Measurements from ENCODE around the gene CRYBA2. TPM values are rescaled to one million over a fixed set of nuclear protein-coding genes. Genes with fewer than 3 reads are reported as not detected.

CRYBA2 gene
- total RNA-seq (2014; rRNA removed; shearing (Covaris generic)) = not detected in 2 replicates
- polyA plus RNA-seq (2015; cell fraction: cytosol; rRNA removed) = not detected in 2 replicates
- polyA plus RNA-seq (2015; cell fraction: nucleus; rRNA removed) = not detected in 2 replicates

GRCh38 chr2:218993345-218994315, at the start of gene CRYBA2:
CRYBA2 (minus strand) TSS chr2:218993422; CDS start chr2:218993176, 246 bp downstream.
- DNase-seq (ENCODE audit: low read depth, low spot score) = no peak
- in situ Hi-C loops (cut with HindIII; ENCODE audit: low pct_unique_long_range_greater_than_20kb, low sequenced_read_pairs) = no loop called here

- in situ Hi-C loops (cut with HindIII; ENCODE audit: low pct_unique_long_range_greater_than_20kb, low sequenced_read_pairs) = no loop called here
- DNase-seq (ENCODE audit: low read depth, low spot score) = no peak
Measured at GRCh38 chr2:219042750-219043149, 49.5 kb upstream of the CRYBA2 start.

GRCh38 chr2:219042157-219042556, 48.9 kb upstream of the CRYBA2 start:
- in situ Hi-C loops (cut with HindIII; ENCODE audit: low pct_unique_long_range_greater_than_20kb, low sequenced_read_pairs) = no loop called here

GRCh38 chr2:219041252-219041651, 48.0 kb upstream of the CRYBA2 start, which contains the start of gene CFAP65:
CFAP65 (minus strand) TSS chr2:219041516; CDS start chr2:219039048, 2,468 bp downstream.
- in situ Hi-C loops (cut with HindIII; ENCODE audit: low pct_unique_long_range_greater_than_20kb, low sequenced_read_pairs) = no loop called here
- DNase-seq (ENCODE audit: low read depth, low spot score) = peak; percentile 76

More at GRCh38 chr2:219042157-219042556, 48.9 kb upstream of the CRYBA2 start:
- no peak for DNase-seq (ENCODE audit: low read depth, low spot score)

- DNase-seq (ENCODE audit: low read depth, low spot score) = no peak
- in situ Hi-C loops (cut with HindIII; ENCODE audit: low pct_unique_long_range_greater_than_20kb, low sequenced_read_pairs) = no loop called here
Measured at GRCh38 chr2:219038600-219038999, 45.4 kb upstream of the CRYBA2 start.

GRCh38 chr2:219037783-219038499, 44.7 kb upstream of the CRYBA2 start:
- in situ Hi-C loops (cut with HindIII; ENCODE audit: low pct_unique_long_range_greater_than_20kb, low sequenced_read_pairs) = no loop called here
- no peak for DNase-seq (ENCODE audit: low read depth, low spot score)

- DNase-seq (ENCODE audit: low read depth, low spot score) = no peak
- in situ Hi-C loops (cut with HindIII; ENCODE audit: low pct_unique_long_range_greater_than_20kb, low sequenced_read_pairs) = no loop called here
Measured at GRCh38 chr2:219035942-219036341, 42.7 kb upstream of the CRYBA2 start.

- in situ Hi-C loops (cut with HindIII; ENCODE audit: low pct_unique_long_range_greater_than_20kb, low sequenced_read_pairs) = no loop called here
- no peak for DNase-seq (ENCODE audit: low read depth, low spot score)
Measured at GRCh38 chr2:219034823-219035222, 41.6 kb upstream of the CRYBA2 start.

GRCh38 chr2:219032051-219032745, 39.0 kb upstream of the CRYBA2 start:
- in situ Hi-C loops (cut with HindIII; ENCODE audit: low pct_unique_long_range_greater_than_20kb, low sequenced_read_pairs) = no loop called here
- peak; percentile 16 for DNase-seq (ENCODE audit: low read depth, low spot score)

GRCh38 chr2:219031005-219031738, 38.0 kb upstream of the CRYBA2 start:
- DNase-seq (ENCODE audit: low read depth, low spot score) = no peak
- in situ Hi-C loops (cut with HindIII; ENCODE audit: low pct_unique_long_range_greater_than_20kb, low sequenced_read_pairs) = no loop called here

- DNase-seq (ENCODE audit: low read depth, low spot score) = no peak
- in situ Hi-C loops (cut with HindIII; ENCODE audit: low pct_unique_long_range_greater_than_20kb, low sequenced_read_pairs) = no loop called here
Measured at GRCh38 chr2:219030177-219030940, 37.1 kb upstream of the CRYBA2 start.

GRCh38 chr2:219029829-219030165, 36.6 kb upstream of the CRYBA2 start:
- DNase-seq (ENCODE audit: low read depth, low spot score) = peak; percentile 82
- in situ Hi-C loops (cut with HindIII; ENCODE audit: low pct_unique_long_range_greater_than_20kb, low sequenced_read_pairs) = no loop called here

- in situ Hi-C loops (cut with HindIII; ENCODE audit: low pct_unique_long_range_greater_than_20kb, low sequenced_read_pairs) = no loop called here
- no peak for DNase-seq (ENCODE audit: low read depth, low spot score)
Measured at GRCh38 chr2:219028996-219029828, 36.0 kb upstream of the CRYBA2 start.

- in situ Hi-C loops (cut with HindIII; ENCODE audit: low pct_unique_long_range_greater_than_20kb, low sequenced_read_pairs) = no loop called here
- DNase-seq (ENCODE audit: low read depth, low spot score) = no peak
Measured at GRCh38 chr2:219028141-219028540, 34.9 kb upstream of the CRYBA2 start.

GRCh38 chr2:219027511-219028055, 34.4 kb upstream of the CRYBA2 start:
- DNase-seq (ENCODE audit: low read depth, low spot score) = no peak
- in situ Hi-C loops (cut with HindIII; ENCODE audit: low pct_unique_long_range_greater_than_20kb, low sequenced_read_pairs) = no loop called here
